ENCODE data around the gene SGSM1. TPM values are rescaled to one million over a fixed set of nuclear protein-coding genes. Genes with fewer than 3 reads are reported as not detected.
A peak's percentile ranks its signal among the peaks of the same experiment; 100 is the strongest.
"Not testable (repeated sequence)": the region's sequence is repeated elsewhere in the genome, so short reads cannot be mapped to it uniquely, and the experiment has no call there.

SGSM1 gene
- total and polyA plus RNA-seq, 9 donors: 0.08 to 0.76 (median 0.17) TPM

- no peak for DNase-seq
Observed at GRCh38 chr22:24893341-24894070, 87.5 kb downstream of the SGSM1 start.

GRCh38 chr22:24894220-24894975, 88.4 kb downstream of the SGSM1 start:
- Histone ChIP-seq H3K27me3 (ENCODE audit: control insufficient read depth, insufficient read depth, low read length) (peaks cover 2% of the 10 kb centered on the region), H3K36me3 (ENCODE audit: control insufficient read depth, insufficient read depth, low read length) (no peaks in the 10 kb centered on the region), H3K4me1 (ENCODE audit: control insufficient read depth, insufficient read depth, low read length) (peaks cover 13% of the 10 kb centered on the region), H3K9me3 (replicated peaks; ENCODE audit: control insufficient read depth, low read depth, low read length) (no peaks in the 10 kb centered on the region), H3K4me3 (ENCODE audit: low read length) (no peak overlapping the region), H3K27ac (ENCODE audit: low read length) (peak overlapping the region; percentile 59)
- WGBS (ENCODE audit: insufficient coverage): 31% methylated on average over 16 of the region's 16 CpGs
- DNase-seq: peak; percentile 88

More at GRCh38 chr22:24893341-24894070, 87.5 kb downstream of the SGSM1 start:
- H3K9me3 ChIP-seq (replicated peaks; ENCODE audit: control insufficient read depth, low read depth, low read length): no peaks in the 10 kb centered on the region
- peaks cover 13% of the 10 kb centered on the region for H3K4me1 ChIP-seq (ENCODE audit: control insufficient read depth, insufficient read depth, low read length)
- no peak overlapping the region for H3K27ac ChIP-seq (ENCODE audit: low read length)
- H3K4me3 ChIP-seq (ENCODE audit: low read length): no peak overlapping the region
- H3K36me3 ChIP-seq (ENCODE audit: control insufficient read depth, insufficient read depth, low read length): no peaks in the 10 kb centered on the region
- WGBS (ENCODE audit: insufficient coverage): 84% methylated on average over 16 of the region's 20 CpGs
- peaks cover 2% of the 10 kb centered on the region for H3K27me3 ChIP-seq (ENCODE audit: control insufficient read depth, insufficient read depth, low read length)

- no peaks in the 10 kb centered on the region for H3K36me3 ChIP-seq (ENCODE audit: control insufficient read depth, insufficient read depth, low read length)
- peak; percentile 87 for DNase-seq
- no peak overlapping the region for H3K4me3 ChIP-seq (ENCODE audit: low read length)
- 25% methylated on average over 1 of the region's 7 CpGs for WGBS (ENCODE audit: insufficient coverage)
- peaks cover 2% of the 10 kb centered on the region for H3K27me3 ChIP-seq (ENCODE audit: control insufficient read depth, insufficient read depth, low read length)
- H3K4me1 ChIP-seq (ENCODE audit: control insufficient read depth, insufficient read depth, low read length): peaks cover 13% of the 10 kb centered on the region
- no peaks in the 10 kb centered on the region for H3K9me3 ChIP-seq (replicated peaks; ENCODE audit: control insufficient read depth, low read depth, low read length)
- no peak overlapping the region for H3K27ac ChIP-seq (ENCODE audit: low read length)
Observed at GRCh38 chr22:24894998-24895397, 89.0 kb downstream of the SGSM1 start.

GRCh38 chr22:24901448-24901847, 95.4 kb downstream of the SGSM1 start:
- no peak for DNase-seq
- H3K27me3 ChIP-seq (ENCODE audit: control insufficient read depth, insufficient read depth, low read length): no peaks in the 10 kb centered on the region
- H3K4me1 ChIP-seq (ENCODE audit: control insufficient read depth, insufficient read depth, low read length): no peaks in the 10 kb centered on the region
- no peak overlapping the region for H3K27ac ChIP-seq (ENCODE audit: low read length)
- peaks cover 4% of the 10 kb centered on the region for H3K9me3 ChIP-seq (replicated peaks; ENCODE audit: control insufficient read depth, low read depth, low read length)
- H3K4me3 ChIP-seq (ENCODE audit: low read length): no peak overlapping the region
- WGBS (ENCODE audit: insufficient coverage): 14% methylated on average over 1 of the region's 2 CpGs
- no peaks in the 10 kb centered on the region for H3K36me3 ChIP-seq (ENCODE audit: control insufficient read depth, insufficient read depth, low read length)

- no peaks in the 10 kb centered on the region for H3K27me3 ChIP-seq (ENCODE audit: control insufficient read depth, insufficient read depth, low read length)
- no peak overlapping the region for H3K27ac ChIP-seq (ENCODE audit: low read length)
- H3K4me1 ChIP-seq (ENCODE audit: control insufficient read depth, insufficient read depth, low read length): no peaks in the 10 kb centered on the region
- H3K9me3 ChIP-seq (replicated peaks; ENCODE audit: control insufficient read depth, low read depth, low read length): peaks cover 4% of the 10 kb centered on the region
- no peak overlapping the region for H3K4me3 ChIP-seq (ENCODE audit: low read length)
- no peaks in the 10 kb centered on the region for H3K36me3 ChIP-seq (ENCODE audit: control insufficient read depth, insufficient read depth, low read length)
- no CpG with 5 or more reads among the region's 1 CpG for WGBS (ENCODE audit: insufficient coverage)
- DNase-seq: no peak
Observed at GRCh38 chr22:24905909-24906308, 99.9 kb downstream of the SGSM1 start.

GRCh38 chr22:24907101-24907500, 101.1 kb downstream of the SGSM1 start:
- not testable (repeated sequence) for DNase-seq; H3K36me3 ChIP-seq (ENCODE audit: control insufficient read depth, insufficient read depth, low read length); H3K4me3 ChIP-seq (ENCODE audit: low read length); H3K27ac ChIP-seq (ENCODE audit: low read length); H3K4me1 ChIP-seq (ENCODE audit: control insufficient read depth, insufficient read depth, low read length); H3K27me3 ChIP-seq (ENCODE audit: control insufficient read depth, insufficient read depth, low read length); H3K9me3 ChIP-seq (replicated peaks; ENCODE audit: control insufficient read depth, low read depth, low read length)
- WGBS (ENCODE audit: insufficient coverage): no CpG with 5 or more reads among the region's 3 CpGs

GRCh38 chr22:24920029-24920428, 114.0 kb downstream of the SGSM1 start:
- 78% methylated on average over 3 of the region's 4 CpGs for WGBS (ENCODE audit: insufficient coverage)
- Histone ChIP-seq H3K27me3 (ENCODE audit: control insufficient read depth, insufficient read depth, low read length) (peaks cover 5% of the 10 kb centered on the region), H3K9me3 (replicated peaks; ENCODE audit: control insufficient read depth, low read depth, low read length) (no peaks in the 10 kb centered on the region), H3K27ac (ENCODE audit: low read length) (no peak overlapping the region), H3K4me3 (ENCODE audit: low read length) (no peak overlapping the region), H3K36me3 (ENCODE audit: control insufficient read depth, insufficient read depth, low read length) (no peaks in the 10 kb centered on the region), H3K4me1 (ENCODE audit: control insufficient read depth, insufficient read depth, low read length) (no peaks in the 10 kb centered on the region)
- DNase-seq: no peak

GRCh38 chr22:24925586-24926427, 119.8 kb downstream of the SGSM1 start:
- Histone ChIP-seq H3K27me3 (ENCODE audit: control insufficient read depth, insufficient read depth, low read length) (peaks cover 5% of the 10 kb centered on the region), H3K9me3 (replicated peaks; ENCODE audit: control insufficient read depth, low read depth, low read length) (peaks cover 3% of the 10 kb centered on the region), H3K36me3 (ENCODE audit: control insufficient read depth, insufficient read depth, low read length) (no peaks in the 10 kb centered on the region), H3K27ac (ENCODE audit: low read length) (peak overlapping the region; percentile 31), H3K4me3 (ENCODE audit: low read length) (no peak overlapping the region), H3K4me1 (ENCODE audit: control insufficient read depth, insufficient read depth, low read length) (no peaks in the 10 kb centered on the region)
- DNase-seq: no peak
- 55% methylated on average over 7 of the region's 17 CpGs for WGBS (ENCODE audit: insufficient coverage)

GRCh38 chr22:24926428-24926725, 120.4 kb downstream of the SGSM1 start:
- H3K9me3 ChIP-seq (replicated peaks; ENCODE audit: control insufficient read depth, low read depth, low read length): peaks cover 3% of the 10 kb centered on the region
- H3K4me3 ChIP-seq (ENCODE audit: low read length): no peak overlapping the region
- no peaks in the 10 kb centered on the region for H3K36me3 ChIP-seq (ENCODE audit: control insufficient read depth, insufficient read depth, low read length)
- H3K4me1 ChIP-seq (ENCODE audit: control insufficient read depth, insufficient read depth, low read length): no peaks in the 10 kb centered on the region
- peaks cover 5% of the 10 kb centered on the region for H3K27me3 ChIP-seq (ENCODE audit: control insufficient read depth, insufficient read depth, low read length)
- WGBS (ENCODE audit: insufficient coverage): no CpG with 5 or more reads among the region's 3 CpGs
- DNase-seq: peak; percentile 12
- peak overlapping the region; percentile 31 for H3K27ac ChIP-seq (ENCODE audit: low read length)

All from muscle of leg (tissue), 11 donors.